HL-60 (cell line): ENCODE results near the gene DDAH2.

Experiments used
- DNase-seq, 2 experiments: peaks; one replicate each; pipeline ENCODE4 v3.0.0-alpha.2; 2010 to 2020; ENCODE audit warnings: low read depth in 1 of 2, low spot score in 1 of 2
- H3K27ac ChIP-seq: fragments of 250-450 bp; sonication (Bioruptor Pico); replicated peaks from 2 replicates; pipeline ENCODE4 v1.5.1; 2020; ENCODE audit warnings: mild to moderate bottlenecking, moderate library complexity
- H3K27me3 ChIP-seq: fragments of 250-450 bp; sonication (Bioruptor Pico); 2 replicates; pipeline ENCODE4 v1.5.1; 2021; ENCODE audit warnings: mild to moderate bottlenecking, moderate library complexity; ENCODE audit not compliant: insufficient read depth, poor library complexity, severe bottlenecking
- H3K4me3 ChIP-seq: replicated peaks from 2 replicates; pipeline ENCODE4 v1.5.1; 2011; ENCODE audit warnings: mild to moderate bottlenecking, control low read depth, low read length; ENCODE audit not compliant: insufficient read depth
- GABPA ChIP-seq: IDR thresholded peaks from 2 replicates; pipeline ENCODE4 v1.6.1; 2012; ENCODE audit warnings: low read depth
- POLR2AphosphoS5 ChIP-seq: IDR thresholded peaks from 2 replicates; pipeline ENCODE4 v1.6.1; 2012; ENCODE audit warnings: low read depth
- SPI1 ChIP-seq: IDR thresholded peaks from 2 replicates; pipeline ENCODE4 v1.6.1; 2012; ENCODE audit warnings: low read depth, mild to moderate bottlenecking, borderline replicate concordance
- TF ChIP-seq, protein P1 (sequence below): IDR thresholded peaks from 2 replicates; pipeline ENCODE4 v1.6.1; 2012; ENCODE audit warnings: low read depth; ENCODE audit not compliant: insufficient replicate concordance
- TF ChIP-seq, protein P2 (sequence below): IDR thresholded peaks from one replicate; pipeline ENCODE4 v1.5.1; 2011; ENCODE audit warnings: low read length, control low read depth, inconsistent platforms; ENCODE audit not compliant: insufficient read depth

DDAH2 gene

DNA sequence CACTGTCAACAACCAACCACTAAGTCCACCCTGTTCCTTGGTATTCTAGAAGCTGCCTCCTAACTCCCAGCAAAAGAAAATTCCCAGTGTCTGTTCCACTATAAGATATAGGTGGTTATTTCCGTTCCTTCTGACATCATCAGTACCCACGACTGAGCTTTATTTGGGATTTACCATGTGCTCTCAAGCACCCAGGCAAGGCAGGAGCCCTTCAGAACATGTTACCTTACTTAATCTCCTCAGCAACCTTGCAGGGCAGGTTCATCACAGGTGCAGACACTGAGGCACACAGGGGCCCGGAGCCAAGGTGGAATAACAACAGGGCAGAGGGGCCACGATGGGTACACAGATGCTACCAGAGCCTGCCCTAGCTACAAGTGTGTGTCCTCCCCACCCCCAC is 36.7 kb downstream of the DDAH2 start:
- H3K27ac ChIP-seq: no peak overlapping the region
- no peaks in the 10 kb centered on the region for H3K27me3 ChIP-seq
- DNase-seq: no peak
- H3K4me3 ChIP-seq: no peak overlapping the region
- TF ChIP-seq, protein P1, sequence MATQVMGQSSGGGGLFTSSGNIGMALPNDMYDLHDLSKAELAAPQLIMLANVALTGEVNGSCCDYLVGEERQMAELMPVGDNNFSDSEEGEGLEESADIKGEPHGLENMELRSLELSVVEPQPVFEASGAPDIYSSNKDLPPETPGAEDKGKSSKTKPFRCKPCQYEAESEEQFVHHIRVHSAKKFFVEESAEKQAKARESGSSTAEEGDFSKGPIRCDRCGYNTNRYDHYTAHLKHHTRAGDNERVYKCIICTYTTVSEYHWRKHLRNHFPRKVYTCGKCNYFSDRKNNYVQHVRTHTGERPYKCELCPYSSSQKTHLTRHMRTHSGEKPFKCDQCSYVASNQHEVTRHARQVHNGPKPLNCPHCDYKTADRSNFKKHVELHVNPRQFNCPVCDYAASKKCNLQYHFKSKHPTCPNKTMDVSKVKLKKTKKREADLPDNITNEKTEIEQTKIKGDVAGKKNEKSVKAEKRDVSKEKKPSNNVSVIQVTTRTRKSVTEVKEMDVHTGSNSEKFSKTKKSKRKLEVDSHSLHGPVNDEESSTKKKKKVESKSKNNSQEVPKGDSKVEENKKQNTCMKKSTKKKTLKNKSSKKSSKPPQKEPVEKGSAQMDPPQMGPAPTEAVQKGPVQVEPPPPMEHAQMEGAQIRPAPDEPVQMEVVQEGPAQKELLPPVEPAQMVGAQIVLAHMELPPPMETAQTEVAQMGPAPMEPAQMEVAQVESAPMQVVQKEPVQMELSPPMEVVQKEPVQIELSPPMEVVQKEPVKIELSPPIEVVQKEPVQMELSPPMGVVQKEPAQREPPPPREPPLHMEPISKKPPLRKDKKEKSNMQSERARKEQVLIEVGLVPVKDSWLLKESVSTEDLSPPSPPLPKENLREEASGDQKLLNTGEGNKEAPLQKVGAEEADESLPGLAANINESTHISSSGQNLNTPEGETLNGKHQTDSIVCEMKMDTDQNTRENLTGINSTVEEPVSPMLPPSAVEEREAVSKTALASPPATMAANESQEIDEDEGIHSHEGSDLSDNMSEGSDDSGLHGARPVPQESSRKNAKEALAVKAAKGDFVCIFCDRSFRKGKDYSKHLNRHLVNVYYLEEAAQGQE: no peak
- TF ChIP-seq GABPA (no peak), SPI1 (no peak), POLR2AphosphoS5 (no peak)
- TF ChIP-seq, protein P2, sequence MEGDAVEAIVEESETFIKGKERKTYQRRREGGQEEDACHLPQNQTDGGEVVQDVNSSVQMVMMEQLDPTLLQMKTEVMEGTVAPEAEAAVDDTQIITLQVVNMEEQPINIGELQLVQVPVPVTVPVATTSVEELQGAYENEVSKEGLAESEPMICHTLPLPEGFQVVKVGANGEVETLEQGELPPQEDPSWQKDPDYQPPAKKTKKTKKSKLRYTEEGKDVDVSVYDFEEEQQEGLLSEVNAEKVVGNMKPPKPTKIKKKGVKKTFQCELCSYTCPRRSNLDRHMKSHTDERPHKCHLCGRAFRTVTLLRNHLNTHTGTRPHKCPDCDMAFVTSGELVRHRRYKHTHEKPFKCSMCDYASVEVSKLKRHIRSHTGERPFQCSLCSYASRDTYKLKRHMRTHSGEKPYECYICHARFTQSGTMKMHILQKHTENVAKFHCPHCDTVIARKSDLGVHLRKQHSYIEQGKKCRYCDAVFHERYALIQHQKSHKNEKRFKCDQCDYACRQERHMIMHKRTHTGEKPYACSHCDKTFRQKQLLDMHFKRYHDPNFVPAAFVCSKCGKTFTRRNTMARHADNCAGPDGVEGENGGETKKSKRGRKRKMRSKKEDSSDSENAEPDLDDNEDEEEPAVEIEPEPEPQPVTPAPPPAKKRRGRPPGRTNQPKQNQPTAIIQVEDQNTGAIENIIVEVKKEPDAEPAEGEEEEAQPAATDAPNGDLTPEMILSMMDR: no peak

DNA sequence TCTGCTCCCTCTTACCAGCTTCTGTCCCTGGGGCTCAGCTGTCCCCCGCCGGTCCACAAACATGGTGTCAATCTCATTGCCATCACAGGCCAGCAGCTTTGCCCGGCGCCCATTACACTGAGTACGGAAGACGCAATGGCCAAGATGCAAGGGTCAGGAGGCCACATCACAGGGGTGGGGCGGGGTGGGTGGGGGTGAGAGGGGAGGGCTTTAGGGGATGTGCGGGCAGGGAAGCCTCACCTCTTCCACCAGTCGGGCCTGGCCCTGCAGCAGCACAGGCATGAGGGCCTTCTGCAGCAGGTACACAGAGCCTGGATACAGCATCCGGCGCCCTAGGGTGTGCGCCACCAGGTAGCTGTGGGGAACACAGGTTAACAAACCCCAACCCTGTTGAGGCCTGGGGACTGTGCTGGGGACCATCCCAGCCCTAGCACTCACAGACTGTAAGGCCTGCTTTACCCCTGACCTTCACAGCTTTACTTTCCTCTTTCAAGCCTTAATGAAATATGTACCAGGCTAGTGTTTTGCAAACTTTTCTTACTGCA is 37.5 kb downstream of the DDAH2 start:
- TF ChIP-seq GABPA (no peak), SPI1 (no peak), POLR2AphosphoS5 (no peak)
- TF ChIP-seq, protein P2: no peak
- TF ChIP-seq, protein P1: no peak
- Histone ChIP-seq H3K4me3 (no peak overlapping the region), H3K27me3 (no peaks in the 10 kb centered on the region), H3K27ac (no peak overlapping the region)
- no peak for DNase-seq

DNA sequence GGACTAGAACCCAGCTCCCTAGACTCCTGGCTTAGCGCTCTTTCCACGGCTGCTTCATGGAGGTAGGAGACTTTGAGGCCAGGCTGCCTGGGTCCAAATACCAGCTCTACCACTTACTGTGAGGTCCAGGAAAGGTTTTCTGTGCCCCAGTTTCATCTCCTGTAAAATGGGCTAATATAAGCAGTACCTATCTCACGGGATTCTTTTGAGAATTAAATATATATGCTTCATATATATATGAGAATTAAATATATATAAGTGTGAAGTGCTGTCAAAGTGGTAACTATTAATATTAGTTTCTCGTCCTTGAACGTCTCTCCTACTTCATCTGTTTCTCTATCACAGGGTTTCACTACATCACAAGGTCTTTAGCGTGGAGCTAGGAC is 38.0 kb downstream of the DDAH2 start:
- no peak overlapping the region for H3K4me3 ChIP-seq
- H3K27me3 ChIP-seq: no peaks in the 10 kb centered on the region
- H3K27ac ChIP-seq: no peak overlapping the region
- no peak for DNase-seq
- TF ChIP-seq SPI1: no peak
- TF ChIP-seq, protein P2: no peak
- no peak for TF ChIP-seq POLR2AphosphoS5
- TF ChIP-seq, protein P1: no peak
- TF ChIP-seq GABPA: no peak
